Subcutaneous adipose tissue (tissue), 4 donors: ENCODE measurements around the gene VIL1. TPM values are rescaled to one million over a fixed set of nuclear protein-coding genes. Genes with fewer than 3 reads are reported as not detected.

Experiments
- CTCF ChIP-seq: fragments of 450-650 bp; IDR thresholded peaks from one replicate; pipeline ENCODE4 v1.5.1; 2016; ENCODE audit warnings: low read depth, mild to moderate bottlenecking, control low read depth, antibody characterized with exemption, moderate library complexity
- total RNA-seq, 4 donors: library from RNA; depleted of rRNA; stranded (reverse); fragments of >200 nt; gene quantifications; one replicate each; pipeline ENCODE4 v1.1.0, GENCODE V29; 2016

The VIL1 gene
- total RNA-seq, 4 donors from 2014 or later = not detected

GRCh38 chr2:218435003-218435982, 16.4 kb downstream of the VIL1 start:
- TF ChIP-seq CTCF = no peak

- TF ChIP-seq CTCF = no peak
These were observed 18.1 kb downstream of the VIL1 start for GRCh38 chr2:218436992-218437391.

- no peak for TF ChIP-seq CTCF
These were observed 19.0 kb downstream of the VIL1 start for GRCh38 chr2:218437969-218438368.

GRCh38 chr2:218438596-218438995, 19.7 kb downstream of the VIL1 start:
- no peak for TF ChIP-seq CTCF

GRCh38 chr2:218444692-218445357, 25.9 kb downstream of the VIL1 start:
- TF ChIP-seq CTCF = no peak

GRCh38 chr2:218445602-218446001, 26.7 kb downstream of the VIL1 start:
- TF ChIP-seq CTCF = no peak

GRCh38 chr2:218446547-218446946, 27.6 kb downstream of the VIL1 start:
- TF ChIP-seq CTCF = no peak
